ENCODE measurements around the gene APC2. TPM values are rescaled to one million over a fixed set of nuclear protein-coding genes. Genes with fewer than 3 reads are reported as not detected.
"Not testable (repeated sequence)": the region's sequence is repeated elsewhere in the genome, so short reads cannot be mapped to it uniquely, and the experiment has no call there.

APC2 gene
- total RNA-seq, 1 donor from 2014 or later, result 1.0 TPM

DNA sequence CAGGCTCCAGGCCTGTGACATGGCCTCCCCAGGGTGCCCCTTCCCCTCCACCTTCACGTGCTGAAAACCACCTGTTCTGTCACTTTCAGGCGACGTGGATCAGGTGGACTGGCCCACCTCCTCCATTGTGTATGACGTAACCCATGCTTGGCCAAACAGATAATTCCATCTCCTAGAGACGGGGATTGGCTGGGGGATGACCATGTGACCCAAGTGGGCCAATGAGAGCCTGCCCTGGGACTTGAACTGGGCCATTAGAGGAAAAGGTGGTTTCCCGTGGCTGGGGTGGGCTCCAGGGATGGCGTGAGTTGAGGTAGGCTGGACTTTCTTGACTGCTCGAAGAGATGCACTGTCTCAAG, 66.5 kb downstream of the APC2 start:
- H3K27ac ChIP-seq (ENCODE audit: low read depth, low read length), result no peak overlapping the region
- no peak overlapping the region for H3K9ac ChIP-seq (ENCODE audit: low read depth in 1 of 3, low read length in 3 of 3)
- peaks cover 5 to 22% (median 17%) of the 10 kb centered on the region in 3 donors for H3K4me1 ChIP-seq (ENCODE audit: control insufficient read depth in 3 of 3, insufficient read depth in 3 of 3, low read length in 3 of 3)
- no peak overlapping the region for H3K4me3 ChIP-seq (ENCODE audit: low read length in 3 of 3)
- H3K9me3 ChIP-seq (ENCODE audit: control insufficient read depth in 3 of 3, low read length in 3 of 3), result no peaks in the 10 kb centered on the region
- H3K27me3 ChIP-seq (ENCODE audit: control insufficient read depth in 3 of 3, insufficient read depth in 3 of 3, low read length in 3 of 3), result peaks cover 0 to 14% (median 4%) of the 10 kb centered on the region in 3 donors
- no peaks in the 10 kb centered on the region for H3K36me3 ChIP-seq (ENCODE audit: control insufficient read depth in 3 of 3, insufficient read depth in 3 of 3, low read length in 3 of 3)

- Histone ChIP-seq H3K27ac (ENCODE audit: low read depth, low read length) (no peak overlapping the region), H3K4me3 (ENCODE audit: low read length in 3 of 3) (no peak overlapping the region), H3K27me3 (ENCODE audit: control insufficient read depth in 3 of 3, insufficient read depth in 3 of 3, low read length in 3 of 3) (peaks cover 6 to 20% (median 18%) of the 10 kb centered on the region in 3 donors), H3K4me1 (ENCODE audit: control insufficient read depth in 3 of 3, insufficient read depth in 3 of 3, low read length in 3 of 3) (peaks cover 5 to 12% (median 11%) of the 10 kb centered on the region in 3 donors), H3K36me3 (ENCODE audit: control insufficient read depth in 3 of 3, insufficient read depth in 3 of 3, low read length in 3 of 3) (no peaks in the 10 kb centered on the region), H3K9me3 (ENCODE audit: control insufficient read depth in 3 of 3, low read length in 3 of 3) (no peaks in the 10 kb centered on the region), H3K9ac (ENCODE audit: low read depth in 1 of 3, low read length in 3 of 3) (no peak overlapping the region)
Measured at GRCh38 chr19:1518471-1518870, 68.5 kb downstream of the APC2 start.

- not testable (repeated sequence) for H3K9me3 ChIP-seq (ENCODE audit: control insufficient read depth in 3 of 3, low read length in 3 of 3); H3K4me1 ChIP-seq (ENCODE audit: control insufficient read depth in 3 of 3, insufficient read depth in 3 of 3, low read length in 3 of 3); H3K27ac ChIP-seq (ENCODE audit: low read depth, low read length); H3K4me3 ChIP-seq (ENCODE audit: low read length in 3 of 3); H3K9ac ChIP-seq (ENCODE audit: low read depth in 1 of 3, low read length in 3 of 3); H3K36me3 ChIP-seq (ENCODE audit: control insufficient read depth in 3 of 3, insufficient read depth in 3 of 3, low read length in 3 of 3)
- H3K27me3 ChIP-seq (ENCODE audit: control insufficient read depth in 3 of 3, insufficient read depth in 3 of 3, low read length in 3 of 3), result peaks cover 15 to 30% (median 29%) of the 10 kb centered on the region in 3 donors
Measured at GRCh38 chr19:1519802-1520201, 69.9 kb downstream of the APC2 start.

DNA sequence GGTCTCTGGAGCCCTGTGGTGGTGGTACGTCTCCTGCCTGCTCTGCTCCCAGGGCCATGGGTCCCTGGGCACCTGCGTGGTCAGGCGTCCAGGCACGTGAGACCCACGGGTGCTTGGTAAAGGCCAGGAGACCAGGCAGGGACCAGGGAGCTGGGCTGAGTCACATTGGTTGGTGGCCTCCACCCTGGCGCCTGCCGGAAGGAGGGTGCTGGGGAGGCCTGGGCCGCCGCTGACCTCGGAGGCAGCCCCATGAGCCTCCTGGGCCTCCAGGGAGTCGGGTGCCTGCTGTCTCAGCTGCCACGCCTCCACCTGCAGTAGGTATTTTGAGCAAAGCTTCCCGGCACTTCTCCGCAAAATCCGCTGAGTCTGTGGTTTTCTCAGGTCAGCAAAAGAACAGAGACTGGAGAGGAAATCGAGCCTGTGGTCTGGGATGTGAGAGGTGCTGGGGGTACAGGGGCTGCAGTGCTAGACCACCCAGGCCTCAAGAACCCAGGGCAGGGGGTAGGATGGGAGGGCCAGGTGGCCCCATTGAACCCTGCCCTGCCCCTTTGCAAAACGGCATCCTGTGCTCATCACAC, 70.4 kb downstream of the APC2 start:
- H3K4me1 ChIP-seq (ENCODE audit: control insufficient read depth in 3 of 3, insufficient read depth in 3 of 3, low read length in 3 of 3), result peaks cover 0 to 9% (median 3%) of the 10 kb centered on the region in 3 donors
- peaks cover 19 to 32% (median 31%) of the 10 kb centered on the region in 3 donors for H3K27me3 ChIP-seq (ENCODE audit: control insufficient read depth in 3 of 3, insufficient read depth in 3 of 3, low read length in 3 of 3)
- no peak overlapping the region for H3K9ac ChIP-seq (ENCODE audit: low read depth in 1 of 3, low read length in 3 of 3)
- no peak overlapping the region for H3K27ac ChIP-seq (ENCODE audit: low read depth, low read length)
- no peak overlapping the region for H3K4me3 ChIP-seq (ENCODE audit: low read length in 3 of 3)
- no peaks in the 10 kb centered on the region for H3K36me3 ChIP-seq (ENCODE audit: control insufficient read depth in 3 of 3, insufficient read depth in 3 of 3, low read length in 3 of 3)
- no peaks in the 10 kb centered on the region for H3K9me3 ChIP-seq (ENCODE audit: control insufficient read depth in 3 of 3, low read length in 3 of 3)

DNA sequence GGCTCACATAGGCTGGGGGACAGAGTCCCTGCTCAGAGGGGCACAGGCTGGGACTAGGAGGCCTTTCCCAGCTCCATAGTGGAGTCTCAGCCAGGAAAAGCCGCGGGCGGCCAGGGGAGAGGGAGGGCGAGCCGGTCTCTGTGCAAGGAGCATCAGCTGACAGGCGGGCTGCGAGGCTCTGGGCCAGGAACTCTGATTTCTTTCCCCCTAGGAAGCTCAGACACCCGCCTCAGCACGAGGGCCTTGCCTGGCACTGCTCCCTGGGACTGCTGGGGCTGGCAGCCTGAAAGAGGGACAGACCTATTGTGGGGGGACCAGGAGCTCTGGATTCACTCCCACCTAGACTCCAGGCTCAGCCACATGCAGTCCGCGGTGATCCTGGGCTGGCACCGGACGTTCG, 71.7 kb downstream of the APC2 start:
- Histone ChIP-seq H3K9ac (ENCODE audit: low read depth in 1 of 3, low read length in 3 of 3) (peak overlapping the region in 1 of 3 donors; percentile 25), H3K36me3 (ENCODE audit: control insufficient read depth in 3 of 3, insufficient read depth in 3 of 3, low read length in 3 of 3) (no peaks in the 10 kb centered on the region), H3K27me3 (ENCODE audit: control insufficient read depth in 3 of 3, insufficient read depth in 3 of 3, low read length in 3 of 3) (peaks cover 32 to 46% (median 45%) of the 10 kb centered on the region in 3 donors), H3K4me3 (ENCODE audit: low read length in 3 of 3) (no peak overlapping the region), H3K4me1 (ENCODE audit: control insufficient read depth in 3 of 3, insufficient read depth in 3 of 3, low read length in 3 of 3) (peaks cover 0 to 9% (median 3%) of the 10 kb centered on the region in 3 donors), H3K27ac (ENCODE audit: low read depth, low read length) (no peak overlapping the region), H3K9me3 (ENCODE audit: control insufficient read depth in 3 of 3, low read length in 3 of 3) (no peaks in the 10 kb centered on the region)

DNA sequence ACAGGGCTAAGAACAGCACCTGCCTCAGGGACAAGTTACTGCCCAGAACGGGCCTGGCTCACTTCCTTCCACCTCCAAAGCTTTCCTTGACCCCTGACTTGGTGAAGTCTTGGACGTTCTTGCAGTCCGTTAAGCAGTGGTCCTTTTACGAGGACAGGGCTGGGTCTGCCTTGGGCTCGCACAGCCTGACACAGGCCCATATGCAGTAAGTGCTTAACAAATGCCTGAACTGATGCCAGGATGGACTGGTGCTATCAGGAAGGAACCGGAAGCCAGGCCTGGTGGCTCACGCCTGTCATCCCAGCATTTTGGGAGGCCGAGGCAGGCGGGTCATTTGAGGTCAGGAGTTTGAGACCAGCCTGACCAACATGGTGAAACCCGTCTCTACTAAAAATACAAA, 72.1 kb downstream of the APC2 start:
- Histone ChIP-seq H3K4me1 (ENCODE audit: control insufficient read depth in 3 of 3, insufficient read depth in 3 of 3, low read length in 3 of 3) (peaks cover 0 to 9% (median 3%) of the 10 kb centered on the region in 3 donors), H3K36me3 (ENCODE audit: control insufficient read depth in 3 of 3, insufficient read depth in 3 of 3, low read length in 3 of 3) (no peaks in the 10 kb centered on the region), H3K27me3 (ENCODE audit: control insufficient read depth in 3 of 3, insufficient read depth in 3 of 3, low read length in 3 of 3) (peaks cover 34 to 49% (median 47%) of the 10 kb centered on the region in 3 donors), H3K9ac (ENCODE audit: low read depth in 1 of 3, low read length in 3 of 3) (no peak overlapping the region), H3K4me3 (ENCODE audit: low read length in 3 of 3) (no peak overlapping the region), H3K27ac (ENCODE audit: low read depth, low read length) (no peak overlapping the region), H3K9me3 (ENCODE audit: control insufficient read depth in 3 of 3, low read length in 3 of 3) (no peaks in the 10 kb centered on the region)

GRCh38 chr19:1522838-1523237, 72.9 kb downstream of the APC2 start:
- Histone ChIP-seq H3K36me3 (ENCODE audit: control insufficient read depth in 3 of 3, insufficient read depth in 3 of 3, low read length in 3 of 3) (no peaks in the 10 kb centered on the region), H3K4me1 (ENCODE audit: control insufficient read depth in 3 of 3, insufficient read depth in 3 of 3, low read length in 3 of 3) (peaks cover 0 to 9% (median 3%) of the 10 kb centered on the region in 3 donors), H3K9ac (ENCODE audit: low read depth in 1 of 3, low read length in 3 of 3) (no peak overlapping the region), H3K27ac (ENCODE audit: low read depth, low read length) (no peak overlapping the region), H3K9me3 (ENCODE audit: control insufficient read depth in 3 of 3, low read length in 3 of 3) (no peaks in the 10 kb centered on the region), H3K4me3 (ENCODE audit: low read length in 3 of 3) (no peak overlapping the region), H3K27me3 (ENCODE audit: control insufficient read depth in 3 of 3, insufficient read depth in 3 of 3, low read length in 3 of 3) (peaks cover 41 to 55% (median 54%) of the 10 kb centered on the region in 3 donors)

Other genes starting within 250 kb of the APC2 start
- 51.7 TPM for gene STK11, start 244.3 kb upstream of the APC2 start, total RNA-seq
- not detected for gene CBARP, start 212.1 kb upstream of the APC2 start, total RNA-seq
- 24.5 TPM for gene ATP5F1D, start 208.4 kb upstream of the APC2 start, total RNA-seq
- 5.2 TPM for gene MIDN, start 201.5 kb upstream of the APC2 start, total RNA-seq
- gene CIRBP, start 180.8 kb upstream of the APC2 start, total RNA-seq, result 413 TPM
- 9.4 TPM for gene FAM174C, start 174.6 kb upstream of the APC2 start, total RNA-seq
- gene EFNA2, start 164.2 kb upstream of the APC2 start, total RNA-seq, result 1.0 TPM
- gene NDUFS7, start 66.2 kb upstream of the APC2 start, total RNA-seq, result 43.3 TPM
- 101 TPM for gene GAMT, start 48.6 kb upstream of the APC2 start, total RNA-seq
- gene DAZAP1, start 42.5 kb upstream of the APC2 start, total RNA-seq, result 27.1 TPM
- gene RPS15, start 11.7 kb upstream of the APC2 start, total RNA-seq, result 354 TPM
- 11.5 TPM for gene C19orf25, start 29.1 kb downstream of the APC2 start, total RNA-seq
- 0.52 TPM for gene PCSK4, start 40.2 kb downstream of the APC2 start, total RNA-seq
- 2.1 TPM for gene REEP6, start 41.1 kb downstream of the APC2 start, total RNA-seq
- gene ADAMTSL5, start 62.9 kb downstream of the APC2 start, total RNA-seq, result 3.1 TPM
- gene PLK5, start 74.0 kb downstream of the APC2 start, total RNA-seq, result not detected
- gene MEX3D, start 118.2 kb downstream of the APC2 start, total RNA-seq, result 21.4 TPM
- 51.7 TPM for gene MBD3, start 142.7 kb downstream of the APC2 start, total RNA-seq
- gene UQCR11, start 155.3 kb downstream of the APC2 start, total RNA-seq, result 82.5 TPM
- 44.4 TPM for gene TCF3, start 202.5 kb downstream of the APC2 start, total RNA-seq